Tibial nerve (tissue), 4 donors: Measurements from ENCODE around the gene DDX18.

ENCODE experiments used
- CTCF ChIP-seq, 5 experiments: fragments of 200-600 bp in 3 of 5; fragments of 450-650 bp in 2 of 5; sonication (generic) in 3 of 5; IDR thresholded peaks; one replicate each; pipeline ENCODE4 v1.5.1; 2016 to 2019; ENCODE audit warnings: antibody characterized with exemption in 5 of 5, mild to moderate bottlenecking in 3 of 5, moderate library complexity in 2 of 5
- EP300 ChIP-seq, 2 donors: sonication (generic); formaldehyde crosslinking; IDR thresholded peaks; one replicate each; pipeline ENCODE4 v1.6.1; 2017; ENCODE audit warnings: antibody characterized with exemption in 2 of 2, mild to moderate bottlenecking in 1 of 2
- POLR2A ChIP-seq, 2 donors: fragments of 450-650 bp; IDR thresholded peaks; one replicate each; pipeline ENCODE4 v1.6.1; 2017; ENCODE audit warnings: antibody characterized with exemption in 2 of 2, mild to moderate bottlenecking in 2 of 2, moderate library complexity in 2 of 2

GRCh38 chr2:117825437-117825836 is 10.9 kb downstream of the DDX18 start:
- TF ChIP-seq POLR2A (IDR thresholded peaks at IDR 0.05) (no peak), CTCF (IDR thresholded peaks at IDR 0.05) (no peak), EP300 (IDR thresholded peaks at IDR 0.05) (no peak)
